Frontal cortex (tissue), 4 donors: Measurements from ENCODE around the gene RUNX3. TPM values are rescaled to one million over a fixed set of nuclear protein-coding genes. Genes with fewer than 3 reads are reported as not detected.
"Not testable (repeated sequence)": the region's sequence is repeated elsewhere in the genome, so short reads cannot be mapped to it uniquely, and the experiment has no call there.

ENCODE experiments used
- DNase-seq, 2 donors: peaks; one replicate each; pipeline ENCODE4 v3.0.0; 2012; ENCODE audit warnings: low spot score in 2 of 2
- FAIRE-seq: peaks from 2 replicates; lab custom pipeline; 2012; peaks lifted over from hg19 to GRCh38; lab: Jason Lieb, UNC
- total RNA-seq: library from RNA; depleted of rRNA; stranded (reverse); fragments of >200 nt; gene quantifications from one replicate; pipeline ENCODE4 v1.2.3, GENCODE V29; 2014
- donor health status: control.
- donor health status: control.
- donor health status: control.

The RUNX3 gene
- total RNA-seq, 1 donor from 2014 or later: not detected

GRCh38 chr1:24894002-24894401 lies 36.1 kb downstream of the RUNX3 start:
- FAIRE-seq (no peak), DNase-seq (no peak)

DNA sequence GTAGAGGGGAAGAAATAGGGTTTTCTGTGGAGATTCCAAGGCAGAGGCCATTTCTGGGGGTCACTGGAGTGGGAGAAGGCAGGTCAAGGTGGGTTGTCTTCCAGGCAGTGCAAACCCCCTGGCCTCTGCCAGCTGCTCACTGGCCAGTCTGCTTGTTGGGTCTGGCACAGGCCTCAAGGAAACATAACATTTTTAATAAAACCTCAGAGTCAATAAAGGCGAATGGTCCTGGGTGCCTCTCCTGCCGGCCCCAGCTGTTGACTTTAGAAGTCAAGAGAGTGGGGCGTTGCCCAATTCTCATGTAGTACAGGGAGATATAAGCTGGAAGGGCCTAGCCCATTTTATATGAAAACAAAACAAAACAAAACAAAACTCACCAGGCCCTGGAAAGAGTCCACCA lies 36.6 kb downstream of the RUNX3 start:
- FAIRE-seq (no peak), DNase-seq (no peak)

DNA sequence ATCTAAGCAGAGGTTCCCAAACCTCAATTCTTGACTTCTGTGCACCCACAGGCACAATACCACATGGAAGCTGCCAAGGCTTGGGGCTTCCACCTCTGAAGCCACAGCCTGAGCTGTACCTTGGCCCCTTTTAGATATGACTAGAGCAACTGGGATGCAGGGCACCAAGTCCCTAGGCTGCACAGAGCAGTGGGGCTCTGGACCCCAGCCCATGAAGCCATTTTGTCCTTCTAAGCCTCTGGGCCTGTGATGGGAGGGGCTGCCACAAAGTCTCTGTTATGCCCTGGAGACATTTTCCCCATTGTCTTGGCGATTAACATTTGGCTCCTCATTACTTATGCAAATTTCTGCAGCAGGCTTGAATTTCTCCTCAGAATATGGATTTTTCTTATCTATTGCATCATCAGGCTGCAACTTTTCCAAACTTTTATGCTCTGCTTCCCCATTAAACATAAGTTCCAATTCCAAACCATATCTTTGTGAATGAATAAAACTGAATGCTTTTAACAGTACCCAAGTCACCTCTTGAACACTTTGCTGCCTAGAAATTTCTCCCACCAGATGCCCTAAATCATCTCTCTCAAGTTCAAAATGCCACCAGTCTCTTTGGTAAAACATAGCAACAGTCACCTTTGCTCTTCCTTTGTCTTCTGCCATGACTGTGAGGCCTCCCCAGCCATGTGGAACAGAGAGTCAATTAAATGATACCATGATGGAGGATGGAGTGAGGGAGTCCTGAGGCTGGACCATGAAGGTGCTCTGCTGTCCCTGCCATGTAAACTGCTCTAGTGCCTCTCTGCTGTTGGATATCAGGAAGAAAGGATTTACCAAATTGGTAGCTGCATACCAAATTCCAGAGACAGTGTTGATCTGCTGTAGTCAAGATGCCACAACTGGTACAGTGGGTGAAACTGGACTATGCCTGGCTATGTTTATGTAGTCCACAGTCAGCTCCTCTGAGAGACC lies 37.6 kb downstream of the RUNX3 start:
- FAIRE-seq (no peak), DNase-seq (no peak)

DNA sequence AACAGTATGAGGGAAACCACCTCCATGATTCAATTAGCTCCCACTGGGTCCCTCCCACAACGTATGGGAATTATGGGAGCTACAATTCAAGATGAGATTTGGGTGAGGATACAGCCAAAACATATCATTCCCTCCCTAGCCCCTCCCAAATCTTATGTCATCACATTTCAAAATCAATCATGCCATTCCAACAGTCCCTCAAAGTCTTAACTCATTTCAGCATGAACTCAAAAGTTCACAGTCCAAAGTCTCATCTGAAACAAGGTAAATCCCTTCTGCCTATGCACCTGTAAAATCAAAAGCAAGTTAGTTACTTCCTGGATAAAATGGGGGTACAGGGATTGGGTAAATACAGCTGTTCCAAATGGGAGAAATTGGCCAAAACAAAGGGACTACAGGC lies 38.7 kb downstream of the RUNX3 start:
- DNase-seq, FAIRE-seq: not testable (repeated sequence)

GRCh38 chr1:24890887-24891286 lies 39.2 kb downstream of the RUNX3 start:
- DNase-seq (no peak), FAIRE-seq (no peak)

GRCh38 chr1:24888971-24889676 lies 41.0 kb downstream of the RUNX3 start:
- FAIRE-seq (no peak), DNase-seq (no peak)

GRCh38 chr1:24888061-24888970 lies 41.8 kb downstream of the RUNX3 start:
- DNase-seq (no peak), FAIRE-seq (no peak)

- DNase-seq: no peak
- FAIRE-seq: no peak
Measured at GRCh38 chr1:24886241-24886640, 43.8 kb downstream of the RUNX3 start.

DNA sequence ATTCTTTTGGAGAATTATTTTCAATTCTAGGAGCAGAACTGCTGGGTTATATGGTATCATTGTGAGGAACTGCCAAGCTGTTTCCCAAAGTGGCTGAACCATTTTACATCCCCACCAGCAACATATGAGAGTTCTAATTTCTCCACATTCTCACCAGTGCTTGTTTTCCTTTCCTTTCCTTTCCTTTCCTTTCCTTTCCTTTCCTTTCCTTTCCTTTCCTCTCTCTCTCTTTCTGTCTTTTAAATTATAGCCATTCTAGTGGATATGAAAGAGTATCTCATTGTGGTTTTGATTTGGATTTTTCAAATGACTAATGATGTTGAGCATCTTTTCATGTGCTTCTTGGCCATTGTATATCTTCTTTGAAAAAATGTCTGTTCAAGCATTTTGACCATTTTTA lies 45.3 kb downstream of the RUNX3 start:
- FAIRE-seq: no peak
- DNase-seq: no peak

DNA sequence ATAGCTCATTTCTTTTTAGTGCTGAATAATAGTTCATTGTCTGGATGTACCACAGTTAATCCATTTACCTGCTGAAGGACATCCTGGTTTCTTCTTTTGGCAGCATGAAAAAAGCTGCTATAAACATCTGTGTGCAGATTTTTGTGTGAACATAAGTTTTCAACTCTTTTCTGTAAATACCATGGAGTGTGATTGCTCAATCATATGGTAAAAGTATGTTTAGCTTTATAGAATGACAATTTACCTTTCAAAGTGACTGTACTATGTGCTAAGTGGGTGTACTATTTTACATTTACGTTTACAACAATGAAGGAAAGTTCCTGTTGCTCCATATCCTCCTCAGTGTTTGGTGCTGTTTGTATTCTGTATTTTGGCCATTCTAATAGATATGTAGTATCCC lies 49.0 kb downstream of the RUNX3 start:
- FAIRE-seq (no peak), DNase-seq (no peak)

- no peak for DNase-seq
- no peak for FAIRE-seq
Measured at GRCh38 chr1:24878775-24879742, 51.0 kb downstream of the RUNX3 start.

DNA sequence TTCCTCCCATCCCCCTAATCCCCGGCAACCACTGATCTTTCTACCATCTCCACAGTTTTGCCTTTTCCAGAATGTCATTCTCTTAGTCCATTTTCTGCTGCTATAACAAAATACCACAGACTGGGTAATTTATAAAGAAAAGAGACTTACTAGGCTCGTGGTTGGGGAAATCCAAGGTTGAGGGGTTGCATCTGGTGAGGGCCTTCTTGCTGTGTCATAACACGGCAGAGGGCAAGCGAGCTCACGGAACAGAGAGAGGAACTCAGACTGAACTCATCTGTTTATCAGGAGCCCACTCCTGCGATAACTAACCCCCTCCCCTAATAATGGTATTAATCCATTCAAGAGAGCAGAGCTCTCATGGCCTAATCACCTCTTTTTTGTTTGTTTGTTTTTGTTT lies 52.0 kb downstream of the RUNX3 start:
- FAIRE-seq: no peak
- DNase-seq: no peak

DNA sequence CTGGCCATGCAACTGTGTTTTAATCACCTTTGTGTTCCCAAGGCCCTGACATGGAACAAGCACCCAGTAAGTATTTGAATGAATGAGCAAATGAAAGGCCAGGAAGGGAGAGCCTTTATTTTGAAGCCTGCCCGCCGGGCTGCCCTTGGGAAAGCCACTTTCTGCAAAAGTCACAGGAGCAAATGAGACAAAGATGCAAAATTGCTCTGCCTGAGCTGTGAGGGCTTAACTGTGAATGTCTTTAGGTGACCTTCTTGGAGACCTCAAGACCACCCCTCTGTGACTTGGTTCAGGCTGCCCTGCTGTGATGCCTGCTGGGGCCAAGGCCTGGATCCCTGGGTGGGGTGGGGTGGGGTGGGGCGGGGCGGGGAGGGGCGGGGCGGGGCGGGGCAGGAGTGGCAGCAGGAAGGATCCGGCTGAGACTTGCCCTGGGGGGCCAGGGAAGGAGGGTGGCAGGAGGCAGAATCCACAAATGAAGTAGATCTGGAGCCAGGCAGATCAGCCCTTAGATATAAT lies 54.0 kb downstream of the RUNX3 start:
- DNase-seq (no peak), FAIRE-seq (no peak)

DNA sequence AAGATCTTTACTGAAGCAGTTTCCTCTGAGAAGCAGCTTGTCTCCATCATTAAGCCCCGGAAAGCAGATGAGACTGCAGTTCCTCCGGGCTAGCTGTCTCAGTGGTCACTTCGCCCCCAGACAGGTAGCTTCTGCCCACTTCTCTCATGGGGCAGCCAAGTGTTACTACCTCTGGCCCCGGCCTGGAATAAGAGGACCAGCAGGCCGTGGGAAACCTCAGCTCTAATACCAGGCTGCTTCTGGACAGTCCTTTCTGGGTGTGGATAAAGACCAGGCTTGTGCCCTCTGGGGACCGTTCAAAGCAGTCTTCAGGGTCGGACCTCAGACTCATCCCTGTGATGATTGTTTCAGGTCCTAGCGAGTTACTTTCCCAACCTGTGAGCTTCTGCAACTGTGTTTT lies 54.8 kb downstream of the RUNX3 start:
- DNase-seq: no peak
- FAIRE-seq: no peak

DNA sequence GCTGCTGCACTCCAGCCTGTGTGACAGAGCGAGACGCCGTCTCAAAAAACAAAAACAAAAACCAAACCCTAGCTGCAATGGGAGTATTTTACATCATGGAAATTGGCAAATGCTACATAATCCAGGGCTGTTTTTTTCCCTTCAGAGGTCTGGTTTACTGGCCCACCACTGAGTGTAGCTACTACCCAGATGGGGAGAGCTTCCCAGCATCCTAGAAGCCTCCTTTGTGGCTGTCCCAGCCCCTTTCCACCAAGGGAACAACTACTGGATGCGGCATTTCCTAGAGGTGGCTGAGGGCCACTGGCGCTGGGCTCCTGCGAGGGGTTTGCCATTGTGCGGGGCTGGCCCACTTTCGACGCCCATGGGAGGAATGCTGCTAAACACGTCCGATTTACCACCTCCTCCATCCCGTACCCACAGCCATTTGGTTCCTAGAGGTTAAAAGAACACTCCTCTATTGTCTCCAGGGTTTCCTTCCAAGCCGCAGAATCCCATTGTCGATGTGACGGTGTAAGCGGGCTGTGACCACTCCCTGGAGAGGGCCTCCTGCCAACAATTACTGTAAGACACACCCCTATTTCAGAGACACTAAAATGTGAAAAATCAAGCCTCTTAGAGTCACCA lies 55.4 kb downstream of the RUNX3 start:
- no peak for DNase-seq
- no peak for FAIRE-seq

DNA sequence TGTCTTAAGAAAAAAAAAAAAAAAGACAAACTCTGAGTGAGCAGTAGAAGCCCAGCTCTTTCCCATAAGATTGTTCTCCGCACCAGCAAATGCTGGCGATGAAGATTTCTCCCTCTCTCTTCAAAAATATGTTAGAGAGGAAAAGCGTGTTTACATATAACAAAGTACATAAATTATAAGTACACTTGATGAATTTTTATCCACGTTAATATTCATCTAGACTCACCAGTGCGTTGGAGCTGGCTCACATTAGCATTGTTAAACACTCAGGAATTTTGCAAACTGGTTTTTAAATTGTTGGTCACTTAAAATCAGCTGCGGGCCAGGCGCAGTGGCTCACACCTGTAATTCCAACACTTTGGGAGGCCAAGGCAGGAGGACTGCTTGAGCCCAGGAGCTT lies 56.0 kb downstream of the RUNX3 start:
- no peak for FAIRE-seq

DNA sequence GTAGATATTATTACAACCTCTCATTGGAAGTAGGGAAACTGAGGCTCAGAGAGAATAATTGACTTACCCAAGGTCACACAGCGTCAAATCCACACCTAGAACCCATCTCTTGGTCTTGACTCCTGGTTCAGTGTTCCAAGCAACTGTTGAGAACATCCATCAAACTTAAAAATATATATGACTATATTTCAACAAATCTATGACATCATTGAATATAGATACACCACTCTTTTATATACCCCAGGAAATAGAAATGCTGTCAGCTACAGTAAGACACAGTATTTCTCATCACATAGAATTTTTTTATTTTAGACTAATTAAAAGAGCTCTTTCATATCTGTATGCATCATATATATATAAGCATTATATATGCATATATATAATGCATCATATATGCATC lies 56.9 kb downstream of the RUNX3 start:
- DNase-seq: no peak
- no peak for FAIRE-seq

More for the DNA sequence above, 56.0 kb downstream of the RUNX3 start:
- no peak for DNase-seq
